GM12873 (cell line): Measurements from ENCODE around the gene HOXA13.

Source experiments
- TF ChIP-seq, protein P1 (sequence below): IDR thresholded peaks from 2 replicates; pipeline ENCODE4 v1.5.1; 2012; ENCODE audit warnings: low read depth, mild to moderate bottlenecking, moderate library complexity, low read length, control low read depth; ENCODE audit not compliant: insufficient read depth; ENCODE audit errors: missing control alignments

The HOXA13 gene

GRCh38 chr7:27198138-27198841 is 1.6 kb downstream of the HOXA13 start:
- TF ChIP-seq, protein P1, sequence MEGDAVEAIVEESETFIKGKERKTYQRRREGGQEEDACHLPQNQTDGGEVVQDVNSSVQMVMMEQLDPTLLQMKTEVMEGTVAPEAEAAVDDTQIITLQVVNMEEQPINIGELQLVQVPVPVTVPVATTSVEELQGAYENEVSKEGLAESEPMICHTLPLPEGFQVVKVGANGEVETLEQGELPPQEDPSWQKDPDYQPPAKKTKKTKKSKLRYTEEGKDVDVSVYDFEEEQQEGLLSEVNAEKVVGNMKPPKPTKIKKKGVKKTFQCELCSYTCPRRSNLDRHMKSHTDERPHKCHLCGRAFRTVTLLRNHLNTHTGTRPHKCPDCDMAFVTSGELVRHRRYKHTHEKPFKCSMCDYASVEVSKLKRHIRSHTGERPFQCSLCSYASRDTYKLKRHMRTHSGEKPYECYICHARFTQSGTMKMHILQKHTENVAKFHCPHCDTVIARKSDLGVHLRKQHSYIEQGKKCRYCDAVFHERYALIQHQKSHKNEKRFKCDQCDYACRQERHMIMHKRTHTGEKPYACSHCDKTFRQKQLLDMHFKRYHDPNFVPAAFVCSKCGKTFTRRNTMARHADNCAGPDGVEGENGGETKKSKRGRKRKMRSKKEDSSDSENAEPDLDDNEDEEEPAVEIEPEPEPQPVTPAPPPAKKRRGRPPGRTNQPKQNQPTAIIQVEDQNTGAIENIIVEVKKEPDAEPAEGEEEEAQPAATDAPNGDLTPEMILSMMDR: no peak

DNA sequence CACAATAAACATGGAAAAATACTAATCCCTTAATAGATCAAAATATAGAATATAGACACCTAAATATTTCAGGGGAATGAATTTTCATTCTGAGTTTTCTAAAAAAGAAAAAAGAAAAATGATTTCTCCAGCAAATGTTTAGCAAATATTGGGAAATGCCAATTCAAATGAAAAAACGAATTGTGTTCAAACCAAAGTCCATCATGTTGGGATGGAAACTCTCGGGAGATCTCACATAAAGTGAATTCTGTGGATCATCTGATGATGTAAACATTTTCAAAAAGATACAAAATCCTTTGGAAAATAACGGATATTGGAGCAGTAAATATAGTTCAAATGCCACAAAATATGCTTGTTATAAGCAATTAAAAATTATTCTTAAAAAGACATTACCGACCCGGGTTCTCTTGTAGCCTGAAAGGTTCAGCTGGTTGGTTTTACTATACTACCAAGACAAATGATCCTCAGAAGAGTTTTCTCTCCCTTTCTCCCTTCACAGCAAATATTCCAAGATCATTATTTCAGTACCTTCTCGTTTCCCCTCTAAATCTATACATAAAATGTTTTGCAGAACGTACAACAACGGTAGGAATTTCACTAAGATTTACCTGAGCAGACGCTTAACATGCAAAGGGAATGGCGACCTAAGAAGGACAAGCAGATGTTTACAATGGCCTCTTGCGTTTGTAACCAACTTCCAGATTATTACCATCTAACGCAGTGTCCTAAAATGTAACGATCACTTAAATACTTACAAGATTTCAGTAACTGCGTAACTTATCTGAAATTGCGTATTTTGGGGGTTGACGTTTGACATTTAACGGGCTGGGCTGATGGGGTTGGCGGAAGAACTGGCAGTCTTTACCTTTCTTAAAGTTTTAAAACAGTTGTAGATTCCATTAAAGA is 2.5 kb downstream of the HOXA13 start:
- TF ChIP-seq, protein P1: no peak

GRCh38 chr7:27196287-27196767 is 3.6 kb downstream of the HOXA13 start:
- TF ChIP-seq, protein P1: peak; percentile 80

- TF ChIP-seq, protein P1: no peak
Measured at GRCh38 chr7:27194686-27195379, 5.1 kb downstream of the HOXA13 start.

DNA sequence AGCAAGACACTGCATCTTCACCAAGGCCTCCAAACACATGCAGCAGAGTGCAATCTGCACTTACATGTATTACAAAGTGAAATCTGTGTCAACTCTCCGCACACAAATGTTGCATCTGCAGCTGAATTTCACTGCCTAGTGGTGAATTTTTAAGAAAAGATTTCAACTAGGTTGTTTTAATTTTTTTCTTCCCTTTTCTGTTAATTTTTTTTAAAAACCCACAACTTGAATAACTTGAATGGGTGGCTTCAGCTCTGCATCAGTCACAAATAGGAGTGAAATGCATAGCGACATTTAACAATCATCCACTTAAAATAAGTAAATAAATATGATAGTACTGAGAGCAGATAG is 5.9 kb downstream of the HOXA13 start:
- TF ChIP-seq, protein P1: no peak

GRCh38 chr7:27193335-27194001 is 6.4 kb downstream of the HOXA13 start:
- TF ChIP-seq, protein P1: no peak
